Neutrophil (primary cell): ENCODE data around the gene RNF212B.

Source experiments
- H3K27ac ChIP-seq: fragments of 200-600 bp; sonication (generic); 2 replicates; pipeline ENCODE4 v1.5.1; 2016; ENCODE audit warnings: mild to moderate bottlenecking, moderate library complexity
- H3K27me3 ChIP-seq: fragments of 200-600 bp; sonication (generic); 2 replicates; pipeline ENCODE4 v1.6.0; 2016; ENCODE audit warnings: mild to moderate bottlenecking
- H3K36me3 ChIP-seq: fragments of 200-600 bp; sonication (generic); 2 replicates; pipeline ENCODE4 v1.5.1; 2017
- H3K4me1 ChIP-seq, 2 experiments: fragments of 200-600 bp in 1 of 2; sonication (generic) in 1 of 2; 1 replicate in 1 of 2; 2 replicates in 1 of 2; pipeline versions ENCODE4 v1.5.1 to v1.6.1; 2013 to 2016; ENCODE audit warnings: low read depth in 1 of 2, low read length in 1 of 2, mild to moderate bottlenecking in 1 of 2, moderate library complexity in 1 of 2; ENCODE audit not compliant: control insufficient read depth in 1 of 2, insufficient read depth in 1 of 2
- H3K4me3 ChIP-seq, 2 experiments: fragments of 200-600 bp in 1 of 2; sonication (generic) in 1 of 2; 1 replicate in 1 of 2; 2 replicates in 1 of 2; pipeline ENCODE4 v1.5.1; 2013 to 2016; ENCODE audit warnings: low read depth in 1 of 2, low read length in 1 of 2, mild to moderate bottlenecking in 1 of 2, moderate library complexity in 1 of 2
- H3K9me3 ChIP-seq: fragments of 200-600 bp; sonication (generic); 2 replicates; pipeline ENCODE4 v1.5.1; 2016
- CTCF ChIP-seq: fragments of 200-600 bp; sonication (generic); IDR thresholded peaks from 2 replicates; pipeline ENCODE4 v1.5.1; 2016; ENCODE audit warnings: antibody characterized with exemption

Gene RNF212B

DNA sequence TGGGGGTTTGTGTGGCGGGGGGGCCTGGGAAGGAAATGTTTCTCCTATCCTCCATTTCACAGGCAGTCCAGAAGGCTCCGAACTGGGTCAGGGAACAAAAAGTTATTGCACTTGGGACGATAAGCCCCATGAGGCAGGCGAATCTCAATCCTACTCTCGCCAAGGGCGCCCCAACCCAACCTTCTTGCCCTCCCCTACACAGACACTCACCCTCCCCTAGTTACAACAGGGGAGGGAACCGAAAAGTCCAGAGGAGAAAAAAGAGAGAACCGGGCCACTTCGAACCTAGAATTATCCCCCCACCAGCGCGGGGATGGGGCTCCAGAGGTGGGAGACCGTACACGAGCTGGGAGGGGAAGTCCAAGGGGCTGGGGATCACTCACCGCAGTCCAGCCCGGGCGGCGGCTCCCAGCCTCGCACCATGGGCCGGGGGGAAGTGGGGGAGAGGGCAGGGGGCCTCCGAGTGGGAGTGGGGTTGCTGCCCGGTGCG lies 47.8 kb downstream of the RNF212B start:
- H3K27ac ChIP-seq: peak overlapping the region; percentile 86
- no peaks in the 10 kb centered on the region for H3K9me3 ChIP-seq
- peak overlapping the region; percentile 89 for H3K4me3 ChIP-seq
- H3K27me3 ChIP-seq: no peaks in the 10 kb centered on the region
- no peak for TF ChIP-seq CTCF
- peaks cover 23 to 30% of the 10 kb centered on the region in 2 experiments for H3K4me1 ChIP-seq
- no peaks in the 10 kb centered on the region for H3K36me3 ChIP-seq

DNA sequence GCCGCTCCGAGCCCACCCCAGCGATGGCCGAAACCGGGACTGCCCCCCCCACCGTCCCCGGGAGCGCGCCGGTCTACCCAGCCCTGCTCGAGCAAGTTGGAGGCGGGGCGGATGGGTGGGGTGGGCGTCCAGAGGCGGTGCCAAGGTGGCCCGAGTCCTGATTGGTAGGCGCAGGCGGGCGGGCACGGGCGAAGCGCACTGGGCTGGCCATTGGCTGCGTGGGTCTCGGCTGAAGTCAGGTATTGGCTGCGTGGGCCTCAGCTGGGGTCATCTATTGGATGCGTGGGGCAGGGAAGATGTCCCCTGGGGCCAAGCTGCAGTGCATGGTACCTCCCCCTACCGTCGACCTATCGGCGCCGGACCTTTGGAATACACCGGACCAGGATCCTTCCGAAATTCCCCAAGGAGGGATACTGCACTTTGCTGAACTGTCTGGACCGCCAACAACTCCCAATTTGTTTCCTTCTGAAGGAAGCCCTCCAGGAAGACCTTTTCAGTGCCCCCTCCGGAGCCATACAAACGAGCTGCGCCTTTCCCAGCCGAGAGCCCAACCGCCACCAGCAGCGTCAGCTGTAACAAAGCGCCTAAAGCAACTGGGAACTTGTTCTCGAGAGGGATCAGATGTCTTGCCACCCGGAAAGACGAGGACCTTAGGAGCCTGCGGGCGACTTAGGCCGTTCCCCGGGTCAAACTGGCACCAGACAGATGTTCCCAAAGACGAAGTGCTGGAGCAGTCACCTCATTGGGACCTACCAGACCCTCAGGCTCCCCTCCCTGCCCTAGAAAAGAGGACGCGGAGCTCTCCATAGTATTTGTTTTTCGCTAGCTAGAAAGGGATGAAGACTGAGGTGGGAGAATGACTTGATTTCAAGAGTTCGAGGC lies 48.5 kb downstream of the RNF212B start, which contains the start of gene HOMEZ:
Gene HOMEZ, minus strand, starts transcription at position 113 of the 882 bp plus-strand sequence. CDS start 180 bp downstream, outside the sequence.
- Histone ChIP-seq H3K4me1 (peaks cover 23 to 30% of the 10 kb centered on the region in 2 experiments), H3K36me3 (no peaks in the 10 kb centered on the region), H3K4me3 (peak within 1 kb of the TSS; percentile 89), H3K9me3 (no peaks in the 10 kb centered on the region), H3K27ac (peak within 1 kb of the TSS; percentile 86), H3K27me3 (no peaks in the 10 kb centered on the region)
- TF ChIP-seq CTCF: no peak

DNA sequence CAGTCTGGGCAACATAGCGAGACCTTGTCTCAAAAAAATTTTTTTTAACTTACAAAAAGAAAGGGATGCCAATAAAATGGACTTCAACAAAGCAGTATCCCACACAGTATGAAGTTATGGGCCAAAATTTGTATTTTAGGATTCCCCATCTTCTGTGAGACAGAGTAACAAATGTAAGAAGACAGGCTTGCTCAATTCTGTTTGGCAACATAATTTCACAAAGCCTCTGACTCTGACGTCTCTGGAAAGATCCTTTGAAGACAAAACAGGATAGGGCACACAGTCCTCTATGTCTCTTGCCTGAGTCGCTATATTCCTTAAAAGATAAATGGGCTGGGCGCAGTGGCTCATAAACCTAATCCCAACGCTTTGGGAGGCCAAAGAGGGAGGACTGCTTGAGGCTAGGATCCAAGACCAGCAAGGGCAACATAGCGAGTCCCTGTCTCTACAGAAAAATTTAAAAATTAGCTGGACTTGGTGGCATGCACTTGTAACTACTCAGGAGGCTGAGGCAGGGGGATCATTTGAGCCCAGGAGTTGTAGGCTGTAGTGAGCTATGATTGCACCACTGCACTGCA lies 49.3 kb downstream of the RNF212B start:
- H3K27ac ChIP-seq: peak overlapping the region; percentile 86
- no peaks in the 10 kb centered on the region for H3K36me3 ChIP-seq
- no peak for TF ChIP-seq CTCF
- H3K4me1 ChIP-seq: peaks cover 23 to 30% of the 10 kb centered on the region in 2 experiments
- no peaks in the 10 kb centered on the region for H3K9me3 ChIP-seq
- H3K27me3 ChIP-seq: no peaks in the 10 kb centered on the region
- H3K4me3 ChIP-seq: peak overlapping the region; percentile 89

GRCh38 chr14:23294734-23295561 lies 57.2 kb downstream of the RNF212B start:
- H3K36me3 ChIP-seq: peaks cover 16% of the 10 kb centered on the region
- peak overlapping the region in 1 of 2 experiments; percentile 21 for H3K4me3 ChIP-seq
- H3K27me3 ChIP-seq: no peaks in the 10 kb centered on the region
- H3K4me1 ChIP-seq: peaks cover 12 to 31% of the 10 kb centered on the region in 2 experiments
- H3K27ac ChIP-seq: peak overlapping the region; percentile 43
- TF ChIP-seq CTCF: peak; percentile 71
- H3K9me3 ChIP-seq: no peaks in the 10 kb centered on the region
